BE2C (cell line): ENCODE data around the gene NATD1.

Experiments used
- DNase-seq: peaks from one replicate; pipeline ENCODE4 v3.0.0-alpha.2; 2020
- H3K27me3 ChIP-seq: fragments of 250-450 bp; sonication (Bioruptor Pico); 2 replicates; pipeline ENCODE4 v1.5.1; 2020; ENCODE audit warnings: mild to moderate bottlenecking
- H3K36me3 ChIP-seq: fragments of 250-450 bp; sonication (Bioruptor Pico); 2 replicates; pipeline ENCODE4 v1.5.1; 2020; ENCODE audit warnings: mild to moderate bottlenecking
- H3K4me1 ChIP-seq: fragments of 250-450 bp; sonication (Bioruptor Pico); 2 replicates; pipeline ENCODE4 v1.5.1; 2020
- H3K4me3 ChIP-seq: 2 replicates; pipeline ENCODE4 v1.5.1; 2011; ENCODE audit warnings: low read depth, low read length
- H3K9me3 ChIP-seq: fragments of 250-450 bp; sonication (Bioruptor Pico); 2 replicates; pipeline ENCODE4 v1.5.1; 2020
- CTCF ChIP-seq: IDR thresholded peaks from 2 replicates; pipeline ENCODE4 v1.5.1; 2012; ENCODE audit warnings: mild to moderate bottlenecking, low read depth, low read length

Gene NATD1

GRCh38 chr17:21249086-21249795 lies 4.0 kb downstream of the NATD1 start:
- Histone ChIP-seq H3K9me3 (no peaks in the 10 kb centered on the region), H3K4me3 (no peak overlapping the region), H3K27me3 (no peaks in the 10 kb centered on the region), H3K4me1 (no peaks in the 10 kb centered on the region), H3K36me3 (no peaks in the 10 kb centered on the region)
- TF ChIP-seq CTCF: no peak
- no peak for DNase-seq

GRCh38 chr17:21248500-21248899 lies 4.7 kb downstream of the NATD1 start:
- Histone ChIP-seq H3K4me1 (no peaks in the 10 kb centered on the region), H3K27me3 (no peaks in the 10 kb centered on the region), H3K9me3 (no peaks in the 10 kb centered on the region), H3K36me3 (no peaks in the 10 kb centered on the region), H3K4me3 (no peak overlapping the region)
- DNase-seq: no peak
- no peak for TF ChIP-seq CTCF

GRCh38 chr17:21247552-21248258 lies 5.5 kb downstream of the NATD1 start:
- Histone ChIP-seq H3K4me1 (no peaks in the 10 kb centered on the region), H3K36me3 (no peaks in the 10 kb centered on the region), H3K9me3 (no peaks in the 10 kb centered on the region), H3K27me3 (no peaks in the 10 kb centered on the region), H3K4me3 (no peak overlapping the region)
- no peak for TF ChIP-seq CTCF
- no peak for DNase-seq

GRCh38 chr17:21246698-21247097 lies 6.5 kb downstream of the NATD1 start:
- DNase-seq: no peak
- H3K9me3 ChIP-seq: no peaks in the 10 kb centered on the region
- H3K4me1 ChIP-seq: no peaks in the 10 kb centered on the region
- H3K27me3 ChIP-seq: no peaks in the 10 kb centered on the region
- H3K4me3 ChIP-seq: no peak overlapping the region
- H3K36me3 ChIP-seq: no peaks in the 10 kb centered on the region
- no peak for TF ChIP-seq CTCF

- H3K36me3 ChIP-seq: no peaks in the 10 kb centered on the region
- H3K4me3 ChIP-seq: no peak overlapping the region
- DNase-seq: no peak
- H3K27me3 ChIP-seq: no peaks in the 10 kb centered on the region
- H3K4me1 ChIP-seq: no peaks in the 10 kb centered on the region
- no peaks in the 10 kb centered on the region for H3K9me3 ChIP-seq
- TF ChIP-seq CTCF: no peak
These were observed 7.5 kb downstream of the NATD1 start for GRCh38 chr17:21245639-21246084.
